CD4-positive, alpha-beta T cell treated with Interleukin-21 for 1 hour (primary cell): ENCODE measurements around the gene ONECUT2.

ENCODE experiments used
- DNase-seq: peaks from one replicate; pipeline ENCODE4 v3.0.0-alpha.2; 2020

ONECUT2 gene

DNA sequence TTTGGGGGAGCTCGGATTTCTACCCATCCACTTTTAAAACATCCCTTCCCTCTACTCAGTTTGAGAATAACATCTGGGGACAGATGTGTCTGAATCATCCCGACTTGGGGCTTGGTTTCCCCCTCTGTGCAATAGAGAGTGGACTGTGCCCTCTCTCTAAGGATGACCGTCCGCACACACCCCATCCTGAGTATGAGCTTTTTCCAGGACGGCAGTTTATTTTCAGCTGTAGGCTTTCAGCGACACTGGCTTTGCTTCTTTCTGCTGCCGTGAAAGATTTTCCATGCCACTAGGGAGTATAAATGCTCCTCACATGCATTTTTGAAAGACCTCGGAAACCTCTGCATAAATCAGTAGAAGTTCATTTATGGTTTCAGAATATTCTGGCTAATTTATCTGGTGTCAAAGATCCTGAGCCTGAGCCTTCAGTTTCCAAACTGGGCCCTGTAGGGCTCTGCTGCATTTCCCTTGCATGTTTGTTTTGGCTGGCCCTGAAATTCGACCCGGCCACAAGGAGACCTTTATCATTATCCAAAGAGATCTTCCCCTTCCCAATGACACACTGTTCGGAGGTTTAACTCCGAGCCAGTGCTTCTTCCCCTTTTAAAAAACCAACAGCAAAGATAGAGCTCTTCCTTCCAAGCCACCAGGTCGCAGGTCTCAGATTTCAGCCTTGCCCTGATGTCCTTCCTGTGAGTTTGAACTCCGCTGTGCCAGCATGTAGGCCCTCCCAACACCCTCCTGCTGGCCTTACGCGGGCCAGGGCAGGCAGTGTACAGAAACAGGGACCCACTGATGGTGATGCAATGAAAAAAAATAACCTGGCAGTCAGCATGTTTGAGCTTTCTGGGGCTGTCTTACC is 98.1 kb downstream of the ONECUT2 start:
- DNase-seq: no peak

- DNase-seq: no peak
Measured at GRCh38 chr18:57533868-57534510, 98.8 kb downstream of the ONECUT2 start.

DNA sequence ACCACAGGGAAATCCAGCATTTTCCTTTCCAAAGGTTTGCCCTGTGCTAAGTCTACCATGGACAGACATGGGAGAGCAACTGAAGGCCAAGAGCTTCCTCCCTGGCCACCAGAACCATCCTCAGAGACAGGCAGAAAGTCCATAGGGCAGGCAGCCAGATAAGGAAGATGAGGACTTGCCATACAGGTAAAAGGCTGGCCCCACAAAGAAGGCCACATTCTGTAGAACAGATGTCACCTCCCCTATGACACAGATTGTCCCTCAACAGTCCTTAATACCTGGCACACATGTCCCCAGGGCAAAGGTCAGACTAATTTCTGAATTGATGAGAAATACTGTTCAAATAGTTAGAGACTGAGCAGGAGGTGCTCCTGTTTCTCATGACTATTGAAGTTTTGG is 99.3 kb downstream of the ONECUT2 start:
- no peak for DNase-seq

DNA sequence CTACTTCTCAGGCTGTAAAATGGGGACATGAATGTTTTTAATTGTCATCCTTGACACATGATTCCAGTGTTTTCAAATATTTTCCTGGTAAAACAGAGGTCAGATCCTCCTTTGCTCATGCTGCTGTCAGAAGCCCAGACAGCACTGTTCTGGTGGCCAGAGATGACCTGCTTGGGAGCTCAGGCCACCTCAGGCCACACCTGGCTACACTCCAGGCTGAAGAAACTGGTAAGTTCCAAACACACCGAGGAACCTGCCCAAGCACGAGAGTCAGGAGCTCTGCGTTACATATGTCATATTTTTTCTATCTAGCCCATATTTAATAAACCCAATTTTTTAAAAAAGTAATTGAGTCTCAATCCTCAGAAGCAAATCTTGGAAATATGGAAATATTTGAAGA is 103.4 kb downstream of the ONECUT2 start:
- no peak for DNase-seq

GRCh38 chr18:57539702-57540101 is 104.5 kb downstream of the ONECUT2 start:
- no peak for DNase-seq
